IgD-negative memory B cell (primary cell): Measurements from ENCODE around the gene PRKAG1. TPM values are rescaled to one million over a fixed set of nuclear protein-coding genes. Genes with fewer than 3 reads are reported as not detected.

Source experiments
- H3K27ac Mint-ChIP-seq, 3 donors: one replicate each; pipeline ENCODE4 v1.8.0; 2020 to 2022; ENCODE audit warnings: mild to moderate bottlenecking in 3 of 3, mixed read lengths in 3 of 3, moderate library complexity in 1 of 3
- H3K27me3 Mint-ChIP-seq: one replicate; pipeline ENCODE4 v1.8.0; 2021; ENCODE audit warnings: mixed read lengths
- H3K36me3 Mint-ChIP-seq: one replicate; pipeline ENCODE4 v1.8.0; 2020; ENCODE audit warnings: mild to moderate bottlenecking, mixed read lengths
- H3K4me1 Mint-ChIP-seq, 3 donors: one replicate each; pipeline ENCODE4 v1.8.0; 2020 to 2022; ENCODE audit warnings: mixed read lengths in 3 of 3, mild to moderate bottlenecking in 1 of 3
- H3K4me3 Mint-ChIP-seq, 4 donors: one replicate each; pipeline ENCODE4 v1.8.0; 2020 to 2022; ENCODE audit warnings: mild to moderate bottlenecking in 4 of 4, mixed read lengths in 4 of 4, moderate library complexity in 3 of 4
- H3K9me3 Mint-ChIP-seq, 3 donors: one replicate each; pipeline ENCODE4 v1.8.0; 2020 to 2021; ENCODE audit warnings: mixed read lengths in 3 of 3, mild to moderate bottlenecking in 1 of 3
- polyA plus RNA-seq: library from polyadenylated mRNA; unstranded; fragments of 300-500 nt; fragmentation: Illumina TruSeq; gene quantifications from one replicate; pipeline ENCODE4 v1.2.3, GENCODE V29; 2021

Gene PRKAG1
- polyA plus RNA-seq, 1 donor from 2014 or later = 45.6 TPM

- peaks cover 37 to 46% (median 43%) of the 10 kb centered on the region in 3 donors for H3K4me1 Mint-ChIP-seq
- H3K36me3 Mint-ChIP-seq = no peaks in the 10 kb centered on the region
- peak overlapping the region in 1 of 4 donors; percentile 41 for H3K4me3 Mint-ChIP-seq
- no peaks in the 10 kb centered on the region for H3K9me3 Mint-ChIP-seq
- no peak overlapping the region for H3K27ac Mint-ChIP-seq
- peaks cover 2% of the 10 kb centered on the region for H3K27me3 Mint-ChIP-seq
These were observed 35.5 kb upstream of the PRKAG1 start for GRCh38 chr12:49054096-49054495.

- no peak overlapping the region for H3K27ac Mint-ChIP-seq
- H3K27me3 Mint-ChIP-seq = peaks cover 2% of the 10 kb centered on the region
- H3K36me3 Mint-ChIP-seq = no peaks in the 10 kb centered on the region
- peak overlapping the region in 1 of 4 donors; percentile 29 for H3K4me3 Mint-ChIP-seq
- no peaks in the 10 kb centered on the region for H3K9me3 Mint-ChIP-seq
- H3K4me1 Mint-ChIP-seq = peaks cover 28 to 33% (median 29%) of the 10 kb centered on the region in 3 donors
These were observed 34.1 kb upstream of the PRKAG1 start for GRCh38 chr12:49052451-49053208.

- no peaks in the 10 kb centered on the region for H3K36me3 Mint-ChIP-seq
- peak overlapping the region in 1 of 4 donors; percentile 29 for H3K4me3 Mint-ChIP-seq
- H3K9me3 Mint-ChIP-seq = no peaks in the 10 kb centered on the region
- H3K4me1 Mint-ChIP-seq = peaks cover 21 to 26% (median 22%) of the 10 kb centered on the region in 3 donors
- no peak overlapping the region for H3K27ac Mint-ChIP-seq
- peaks cover 2% of the 10 kb centered on the region for H3K27me3 Mint-ChIP-seq
These were observed 33.3 kb upstream of the PRKAG1 start for GRCh38 chr12:49051777-49052438.

GRCh38 chr12:49051373-49051764 lies 32.8 kb upstream of the PRKAG1 start:
- H3K4me1 Mint-ChIP-seq = peaks cover 16 to 21% (median 17%) of the 10 kb centered on the region in 3 donors
- H3K4me3 Mint-ChIP-seq = no peak overlapping the region
- H3K27ac Mint-ChIP-seq = no peak overlapping the region
- peaks cover 2% of the 10 kb centered on the region for H3K27me3 Mint-ChIP-seq
- no peaks in the 10 kb centered on the region for H3K36me3 Mint-ChIP-seq
- H3K9me3 Mint-ChIP-seq = no peaks in the 10 kb centered on the region

- Mint-ChIP-seq H3K4me1 (peaks cover 9 to 14% (median 10%) of the 10 kb centered on the region in 3 donors), H3K4me3 (no peak overlapping the region), H3K9me3 (no peaks in the 10 kb centered on the region), H3K27me3 (no peaks in the 10 kb centered on the region), H3K27ac (no peak overlapping the region), H3K36me3 (no peaks in the 10 kb centered on the region)
These were observed 32.2 kb upstream of the PRKAG1 start for GRCh38 chr12:49050507-49051372.

GRCh38 chr12:49049566-49050224 lies 31.1 kb upstream of the PRKAG1 start:
- Mint-ChIP-seq H3K27ac (no peak overlapping the region), H3K4me1 (peaks cover 1 to 5% (median 3%) of the 10 kb centered on the region in 3 donors), H3K4me3 (peak overlapping the region in 1 of 4 donors; percentile 3), H3K36me3 (peaks cover 2% of the 10 kb centered on the region), H3K27me3 (no peaks in the 10 kb centered on the region), H3K9me3 (no peaks in the 10 kb centered on the region)

GRCh38 chr12:49048953-49049352 lies 30.4 kb upstream of the PRKAG1 start:
- Mint-ChIP-seq H3K36me3 (peaks cover 3% of the 10 kb centered on the region), H3K27ac (peak overlapping the region in 1 of 3 donors; percentile 67), H3K9me3 (no peaks in the 10 kb centered on the region), H3K27me3 (no peaks in the 10 kb centered on the region), H3K4me1 (peaks cover 0 to 4% (median 3%) of the 10 kb centered on the region in 3 donors), H3K4me3 (no peak overlapping the region)

GRCh38 chr12:49046129-49046895 lies 27.7 kb upstream of the PRKAG1 start:
- no peak overlapping the region for H3K4me3 Mint-ChIP-seq
- no peaks in the 10 kb centered on the region for H3K9me3 Mint-ChIP-seq
- H3K36me3 Mint-ChIP-seq = peaks cover 5% of the 10 kb centered on the region
- no peaks in the 10 kb centered on the region for H3K27me3 Mint-ChIP-seq
- H3K27ac Mint-ChIP-seq = no peak overlapping the region
- H3K4me1 Mint-ChIP-seq = peaks cover 0 to 3% (median 3%) of the 10 kb centered on the region in 3 donors

GRCh38 chr12:49044660-49045059 lies 26.1 kb upstream of the PRKAG1 start:
- Mint-ChIP-seq H3K9me3 (no peaks in the 10 kb centered on the region), H3K27me3 (no peaks in the 10 kb centered on the region), H3K36me3 (peaks cover 5% of the 10 kb centered on the region), H3K4me3 (no peak overlapping the region), H3K4me1 (peaks cover 0 to 3% (median 0%) of the 10 kb centered on the region in 3 donors), H3K27ac (peak overlapping the region in 1 of 3 donors; percentile 87)

GRCh38 chr12:49043856-49044258 lies 25.3 kb upstream of the PRKAG1 start:
- Mint-ChIP-seq H3K36me3 (peaks cover 6% of the 10 kb centered on the region), H3K27ac (peak overlapping the region; percentile 5 to 71 (median 19)), H3K4me1 (peaks cover 0 to 3% (median 0%) of the 10 kb centered on the region in 3 donors), H3K4me3 (no peak overlapping the region), H3K27me3 (no peaks in the 10 kb centered on the region), H3K9me3 (no peaks in the 10 kb centered on the region)

- Mint-ChIP-seq H3K9me3 (no peaks in the 10 kb centered on the region), H3K27me3 (no peaks in the 10 kb centered on the region), H3K27ac (peak overlapping the region in 2 of 3 donors; percentile 71 to 73), H3K36me3 (peaks cover 7% of the 10 kb centered on the region), H3K4me3 (no peak overlapping the region), H3K4me1 (peaks cover 0 to 3% (median 0%) of the 10 kb centered on the region in 3 donors)
These were observed 24.7 kb upstream of the PRKAG1 start for GRCh38 chr12:49043241-49043640.

GRCh38 chr12:49041881-49042484 lies 23.4 kb upstream of the PRKAG1 start:
- Mint-ChIP-seq H3K27me3 (no peaks in the 10 kb centered on the region), H3K4me3 (no peak overlapping the region), H3K4me1 (peaks cover 0 to 3% (median 0%) of the 10 kb centered on the region in 3 donors), H3K27ac (no peak overlapping the region), H3K9me3 (no peaks in the 10 kb centered on the region), H3K36me3 (peaks cover 7% of the 10 kb centered on the region)

GRCh38 chr12:49041036-49041880 lies 22.7 kb upstream of the PRKAG1 start:
- Mint-ChIP-seq H3K36me3 (peaks cover 7% of the 10 kb centered on the region), H3K9me3 (no peaks in the 10 kb centered on the region), H3K27me3 (no peaks in the 10 kb centered on the region), H3K4me3 (no peak overlapping the region), H3K27ac (no peak overlapping the region), H3K4me1 (peaks cover 0 to 3% (median 0%) of the 10 kb centered on the region in 3 donors)
